Mesenchymal stem cell (in vitro differentiated cells and primary cell): ENCODE data around the gene CDH1.

Experiments
- DNase-seq: peaks from one replicate; pipeline ENCODE4 v3.0.0-alpha.2; 2013
- H2AFZ ChIP-seq: one replicate; pipeline ENCODE4 v1.6.1; 2013; ENCODE audit warnings: low read depth, mild to moderate bottlenecking, control low read depth, inconsistent platforms, low read length, moderate library complexity
- H2AK5ac ChIP-seq: 2 replicates; pipeline ENCODE4 v1.6.1; 2013; ENCODE audit warnings: low read length, moderate library complexity, mild to moderate bottlenecking, inconsistent platforms; ENCODE audit not compliant: severe bottlenecking
- H2BK120ac ChIP-seq: one replicate; pipeline ENCODE4 v1.6.1; 2013; ENCODE audit warnings: low read depth, mild to moderate bottlenecking, inconsistent platforms, low read length, moderate library complexity
- H2BK12ac ChIP-seq, 2 experiments: one replicate each; pipeline ENCODE4 v1.6.1; 2013; ENCODE audit warnings: inconsistent platforms in 2 of 2, low read length in 2 of 2, mild to moderate bottlenecking in 2 of 2, moderate library complexity in 2 of 2, control low read depth in 1 of 2
- H2BK15ac ChIP-seq: one replicate; pipeline ENCODE4 v1.6.1; 2013; ENCODE audit warnings: mild to moderate bottlenecking, low read depth, inconsistent platforms; ENCODE audit not compliant: poor library complexity, severe bottlenecking
- H2BK5ac ChIP-seq: 2 replicates; pipeline ENCODE4 v1.6.1; 2013; ENCODE audit warnings: low read depth, mild to moderate bottlenecking, low read length, control low read depth, inconsistent platforms; ENCODE audit not compliant: poor library complexity, severe bottlenecking
- H3K14ac ChIP-seq, 2 experiments: one replicate each; pipeline ENCODE4 v1.6.1; 2013; ENCODE audit warnings: inconsistent platforms in 2 of 2, low read length in 2 of 2, control low read depth in 1 of 2, mild to moderate bottlenecking in 1 of 2, moderate library complexity in 1 of 2
- H3K18ac ChIP-seq, 2 experiments: one replicate each; pipeline ENCODE4 v1.6.1; 2013; ENCODE audit warnings: inconsistent platforms in 2 of 2, low read length in 2 of 2, control low read depth in 1 of 2, low read depth in 1 of 2, mild to moderate bottlenecking in 1 of 2
- H3K23ac ChIP-seq, 2 experiments: one replicate each; pipeline ENCODE4 v1.6.1; 2013; ENCODE audit warnings: inconsistent platforms in 2 of 2, low read length in 2 of 2, mild to moderate bottlenecking in 2 of 2, moderate library complexity in 2 of 2, control low read depth in 1 of 2
- H3K27ac ChIP-seq: 2 replicates; pipeline ENCODE4 v1.5.1; 2013; ENCODE audit warnings: mild to moderate bottlenecking, moderate library complexity, low read length, control low read depth, inconsistent platforms; ENCODE audit not compliant: poor library complexity, severe bottlenecking
- H3K27me3 ChIP-seq, 2 experiments: 2 replicates each; pipeline versions ENCODE4 v1.6.1 to v1.7.0; 2013; ENCODE audit warnings: low read length in 2 of 2, mild to moderate bottlenecking in 2 of 2, moderate library complexity in 2 of 2, control low read depth in 1 of 2, inconsistent platforms in 1 of 2; ENCODE audit not compliant: control insufficient read depth in 1 of 2, insufficient read depth in 1 of 2
- H3K36me3 ChIP-seq, 2 experiments: 2 replicates each; pipeline versions ENCODE4 v1.6.1 to v1.7.0; 2013; ENCODE audit warnings: low read length in 2 of 2, control low read depth in 1 of 2, inconsistent platforms in 1 of 2, low read depth in 1 of 2, mild to moderate bottlenecking in 1 of 2; ENCODE audit not compliant: insufficient read depth in 2 of 2, control insufficient read depth in 1 of 2
- H3K4ac ChIP-seq, 2 experiments: one replicate each; pipeline ENCODE4 v1.6.1; 2013; ENCODE audit warnings: inconsistent platforms in 2 of 2, low read length in 2 of 2, mild to moderate bottlenecking in 2 of 2, moderate library complexity in 2 of 2, control low read depth in 1 of 2, low read depth in 1 of 2
- H3K4me1 ChIP-seq: 2 replicates; pipeline ENCODE4 v1.6.1; 2013; ENCODE audit warnings: low read depth, low read length, control low read depth; ENCODE audit not compliant: control insufficient read depth, insufficient read depth
- H3K4me2 ChIP-seq: 2 replicates; pipeline ENCODE4 v1.6.1; 2013; ENCODE audit warnings: low read length, mild to moderate bottlenecking, inconsistent platforms; ENCODE audit not compliant: poor library complexity, severe bottlenecking
- H3K4me3 ChIP-seq, 2 experiments: 2 replicates each; pipeline versions ENCODE4 v1.5.1 to v1.7.0; 2013; ENCODE audit warnings: low read length in 2 of 2, mild to moderate bottlenecking in 2 of 2, control low read depth in 1 of 2, low read depth in 1 of 2; ENCODE audit not compliant: insufficient read depth in 1 of 2
- H3K79me1 ChIP-seq: replicated peaks from 2 replicates; pipeline ENCODE4 v1.6.1; 2013; ENCODE audit warnings: mild to moderate bottlenecking, control low read depth, low read length, inconsistent platforms; ENCODE audit not compliant: poor library complexity, severe bottlenecking
- H3K9ac ChIP-seq: 2 replicates; pipeline ENCODE4 v1.7.0; 2013; ENCODE audit warnings: mild to moderate bottlenecking, low read length, moderate library complexity
- H3K9me3 ChIP-seq: 2 replicates; pipeline ENCODE4 v1.7.0; 2013; ENCODE audit warnings: mild to moderate bottlenecking, low read length; ENCODE audit not compliant: control insufficient read depth
- H4K8ac ChIP-seq: one replicate; pipeline ENCODE4 v1.6.1; 2013; ENCODE audit warnings: inconsistent platforms, mild to moderate bottlenecking, low read length, moderate library complexity
- H4K91ac ChIP-seq: one replicate; pipeline ENCODE4 v1.6.1; 2013; ENCODE audit warnings: mild to moderate bottlenecking, low read length, inconsistent platforms
- WGBS: methylation state at CpG from one replicate; pipeline ENCODE4 v1.1.7; 2013; ENCODE audit warnings: mixed read lengths; 5-methylcytosine and 5-hydroxymethylcytosine counted together

Gene CDH1

GRCh38 chr16:68779891-68780290 is 42.8 kb downstream of the CDH1 start:
- Histone ChIP-seq H3K9ac (no peak overlapping the region), H3K4me1 (peaks cover 6% of the 10 kb centered on the region), H2BK15ac (no peak overlapping the region), H2AFZ (no peak overlapping the region), H3K79me1 (no peaks in the 10 kb centered on the region), H3K27ac (no peak overlapping the region), H3K14ac (no peak overlapping the region), H3K23ac (no peak overlapping the region), H3K4ac (no peak overlapping the region), H3K4me2 (no peak overlapping the region), H4K91ac (no peak overlapping the region), H2BK120ac (no peak overlapping the region), H2BK5ac (no peak overlapping the region), H2AK5ac (no peak overlapping the region), H4K8ac (no peak overlapping the region), H3K4me3 (no peak overlapping the region), H3K9me3 (no peaks in the 10 kb centered on the region), H3K36me3 (no peaks in the 10 kb centered on the region), H3K18ac (no peak overlapping the region), H3K27me3 (peaks cover 0 to 54% of the 10 kb centered on the region in 2 experiments), H2BK12ac (no peak overlapping the region)
- WGBS: 82% methylated on average over 4 of the region's 4 CpGs
- DNase-seq: no peak

- Histone ChIP-seq H3K4ac (no peak overlapping the region), H2BK12ac (no peak overlapping the region), H2AK5ac (no peak overlapping the region), H3K9ac (no peak overlapping the region), H3K4me3 (no peak overlapping the region), H2BK120ac (no peak overlapping the region), H4K8ac (no peak overlapping the region), H2AFZ (no peak overlapping the region), H3K27me3 (peaks cover 0 to 53% of the 10 kb centered on the region in 2 experiments), H2BK5ac (no peak overlapping the region), H3K27ac (no peak overlapping the region), H3K14ac (no peak overlapping the region), H3K9me3 (no peaks in the 10 kb centered on the region), H3K36me3 (no peaks in the 10 kb centered on the region), H4K91ac (no peak overlapping the region), H3K4me1 (peaks cover 9% of the 10 kb centered on the region), H3K4me2 (no peak overlapping the region), H3K79me1 (no peaks in the 10 kb centered on the region), H3K23ac (no peak overlapping the region), H2BK15ac (no peak overlapping the region), H3K18ac (no peak overlapping the region)
- no peak for DNase-seq
- 100% methylated on average over 1 of the region's 1 CpG for WGBS
Observed at GRCh38 chr16:68781784-68782183, 44.7 kb downstream of the CDH1 start.

- H3K23ac ChIP-seq: no peak overlapping the region
- no peak overlapping the region for H2AFZ ChIP-seq
- H2AK5ac ChIP-seq: peak overlapping the region; percentile 16
- DNase-seq: no peak
- H3K4me1 ChIP-seq: peaks cover 11% of the 10 kb centered on the region
- H3K18ac ChIP-seq: no peak overlapping the region
- peak overlapping the region; percentile 42 for H4K8ac ChIP-seq
- H3K9ac ChIP-seq: no peak overlapping the region
- no peaks in the 10 kb centered on the region for H3K36me3 ChIP-seq
- H3K14ac ChIP-seq: no peak overlapping the region
- H3K4me2 ChIP-seq: no peak overlapping the region
- no peak overlapping the region for H2BK12ac ChIP-seq
- H3K4ac ChIP-seq: no peak overlapping the region
- H3K27ac ChIP-seq: no peak overlapping the region
- no peaks in the 10 kb centered on the region for H3K9me3 ChIP-seq
- H3K4me3 ChIP-seq: peak overlapping the region in 1 of 2 experiments; percentile 15
- H2BK120ac ChIP-seq: no peak overlapping the region
- 81% methylated on average over 15 of the region's 16 CpGs for WGBS
- H2BK15ac ChIP-seq: no peak overlapping the region
- H2BK5ac ChIP-seq: no peak overlapping the region
- H4K91ac ChIP-seq: no peak overlapping the region
- H3K79me1 ChIP-seq: no peaks in the 10 kb centered on the region
- H3K27me3 ChIP-seq: peaks cover 0 to 50% of the 10 kb centered on the region in 2 experiments
Observed at GRCh38 chr16:68782198-68783174, 45.4 kb downstream of the CDH1 start.

DNA sequence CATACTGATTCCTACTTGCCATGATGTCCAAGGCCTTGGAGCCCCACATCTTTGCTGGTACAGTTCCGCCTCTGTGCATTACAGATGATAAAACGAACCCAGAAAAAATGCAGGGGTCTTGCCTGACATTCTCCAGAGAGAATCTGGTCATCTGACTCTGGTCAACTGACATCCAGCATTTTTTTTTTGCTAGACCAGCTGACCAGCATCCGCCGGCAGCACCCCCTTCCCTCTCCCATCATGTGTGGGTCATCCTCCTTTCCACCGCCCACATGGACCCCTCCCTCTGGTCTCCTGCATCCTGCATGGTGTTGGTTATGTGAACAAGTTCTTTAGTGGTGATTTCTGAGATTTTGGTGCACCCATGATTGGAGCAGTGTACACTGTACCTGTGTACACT is 47.1 kb downstream of the CDH1 start:
- Histone ChIP-seq H3K18ac (no peak overlapping the region), H3K4ac (no peak overlapping the region), H3K36me3 (no peaks in the 10 kb centered on the region), H2AK5ac (no peak overlapping the region), H4K8ac (peak overlapping the region; percentile 21), H2AFZ (no peak overlapping the region), H3K4me3 (no peak overlapping the region), H2BK15ac (no peak overlapping the region), H3K9me3 (no peaks in the 10 kb centered on the region), H3K14ac (no peak overlapping the region), H3K4me1 (peaks cover 8% of the 10 kb centered on the region), H3K9ac (no peak overlapping the region), H3K27me3 (peaks cover 0 to 50% of the 10 kb centered on the region in 2 experiments), H2BK120ac (no peak overlapping the region), H3K23ac (no peak overlapping the region), H3K27ac (no peak overlapping the region), H4K91ac (no peak overlapping the region), H2BK5ac (no peak overlapping the region), H3K4me2 (no peak overlapping the region), H2BK12ac (no peak overlapping the region), H3K79me1 (no peaks in the 10 kb centered on the region)
- DNase-seq: no peak
- WGBS: 84% methylated on average over 2 of the region's 5 CpGs
